ENCODE results near the gene REPIN1.

- TF ChIP-seq CTCF (IDR thresholded peaks at IDR 0.05), result no peak
- no peak for TF ChIP-seq ZFX (IDR thresholded peaks at IDR 0.05; ENCODE audit: borderline replicate concordance)
These were observed 46.3 kb upstream of the REPIN1 start for GRCh38 chr7:150322114-150322832.

Data from 22Rv1 (cell line).